ENCODE results near the gene KHK. TPM values are rescaled to one million over a fixed set of nuclear protein-coding genes. Genes with fewer than 3 reads are reported as not detected.
"Not testable (repeated sequence)": the region's sequence is repeated elsewhere in the genome, so short reads cannot be mapped to it uniquely, and the experiment has no call there.

Gene KHK
- total and polyA plus RNA-seq, 8 donors, result 5.1 to 16.2 (median 7.4) TPM

- no peak for FAIRE-seq
- DNase-seq, result peak in 1 of 6 donors; percentile 58
- no peak for ATAC-seq
- 90% methylated on average over 10 of the region's 10 CpGs for WGBS, 2 donors
- H3K9me3 ChIP-seq, result no peaks in the 10 kb centered on the region
- no peak for TF ChIP-seq CTCF (IDR thresholded peaks at IDR 0.05)
- no peak overlapping the region for H3K4me3 ChIP-seq
- H3K27ac ChIP-seq, result no peak overlapping the region
- peaks cover 0 to 10% (median 8%) of the 10 kb centered on the region in 3 donors for H3K4me1 ChIP-seq
- no peaks in the 10 kb centered on the region for H3K27me3 ChIP-seq
- no peaks in the 10 kb centered on the region for H3K36me3 ChIP-seq
- intact Hi-C loops (cut with DNase I), result loop anchor here in 1 of 3 donors (5.0 kb wide), 1 partner anchor 177 kb away; the partner anchor contains the start of gene DNAJC5G
Observed at GRCh38 chr2:27100036-27100435, 13.5 kb downstream of the KHK start.

- H3K27me3 ChIP-seq, result no peaks in the 10 kb centered on the region
- no peak overlapping the region for H3K4me3 ChIP-seq
- H3K9me3 ChIP-seq, result no peaks in the 10 kb centered on the region
- no peak overlapping the region for H3K27ac ChIP-seq
- WGBS, 2 donors, result 80 to 92% methylated on average over 5 of the region's 5 CpGs
- H3K4me1 ChIP-seq, result no peaks in the 10 kb centered on the region
- FAIRE-seq (no peak), DNase-seq (no peak), ATAC-seq (no peak)
- no peaks in the 10 kb centered on the region for H3K36me3 ChIP-seq
- TF ChIP-seq CTCF (IDR thresholded peaks at IDR 0.05), result no peak
- intact Hi-C loops (cut with DNase I), result loop anchor here in 1 of 3 donors (5.0 kb wide), 1 partner anchor 175 kb away; the partner anchor contains the start of gene DNAJC5G
Observed at GRCh38 chr2:27102329-27102728, 15.8 kb downstream of the KHK start.

- DNase-seq (no peak), FAIRE-seq (no peak), ATAC-seq (no peak)
- H3K27ac ChIP-seq, result no peak overlapping the region
- no peak overlapping the region for H3K4me3 ChIP-seq
- intact Hi-C loops (cut with DNase I), result no loop called here
- H3K4me1 ChIP-seq, result no peaks in the 10 kb centered on the region
- H3K27me3 ChIP-seq, result no peaks in the 10 kb centered on the region
- H3K9me3 ChIP-seq, result no peaks in the 10 kb centered on the region
- no peaks in the 10 kb centered on the region for H3K36me3 ChIP-seq
- no peak for TF ChIP-seq CTCF (IDR thresholded peaks at IDR 0.05)
- 52 to 71% methylated on average over 3 of the region's 3 CpGs for WGBS, 2 donors
Observed at GRCh38 chr2:27105981-27106380, 19.4 kb downstream of the KHK start.

GRCh38 chr2:27108221-27108620, 21.6 kb downstream of the KHK start:
- ATAC-seq (no peak), DNase-seq (no peak), FAIRE-seq (no peak)
- no peaks in the 10 kb centered on the region for H3K27me3 ChIP-seq
- H3K27ac ChIP-seq, result no peak overlapping the region
- H3K4me1 ChIP-seq, result no peaks in the 10 kb centered on the region
- H3K36me3 ChIP-seq, result no peaks in the 10 kb centered on the region
- no peaks in the 10 kb centered on the region for H3K9me3 ChIP-seq
- intact Hi-C loops (cut with DNase I), result no loop called here
- 56 to 69% methylated on average over 2 of the region's 2 CpGs for WGBS, 2 donors
- H3K4me3 ChIP-seq, result no peak overlapping the region
- no peak for TF ChIP-seq CTCF (IDR thresholded peaks at IDR 0.05)

GRCh38 chr2:27109083-27109482, 22.5 kb downstream of the KHK start:
- H3K36me3 ChIP-seq, result no peaks in the 10 kb centered on the region
- no peak overlapping the region for H3K27ac ChIP-seq
- no peaks in the 10 kb centered on the region for H3K27me3 ChIP-seq
- H3K9me3 ChIP-seq, result no peaks in the 10 kb centered on the region
- ATAC-seq (no peak), FAIRE-seq (no peak), DNase-seq (no peak)
- H3K4me3 ChIP-seq, result no peak overlapping the region
- TF ChIP-seq CTCF (IDR thresholded peaks at IDR 0.05), result no peak
- no peaks in the 10 kb centered on the region for H3K4me1 ChIP-seq
- intact Hi-C loops (cut with DNase I), result no loop called here
- 84 to 92% methylated on average over 3 of the region's 3 CpGs for WGBS, 2 donors

GRCh38 chr2:27110603-27111352, 24.2 kb downstream of the KHK start:
- not testable (repeated sequence) for FAIRE-seq

GRCh38 chr2:27111392-27112078, 25.0 kb downstream of the KHK start:
- FAIRE-seq; H3K36me3 ChIP-seq; H3K4me3 ChIP-seq; H3K4me1 ChIP-seq; H3K27ac ChIP-seq; ATAC-seq; H3K9me3 ChIP-seq; H3K27me3 ChIP-seq; intact Hi-C loops (cut with DNase I): not testable (repeated sequence)
- 86 to 89% methylated on average over 41 to 49 of the region's 49 CpGs for WGBS, 2 donors
- peak in 1 of 6 donors; percentile 50 for DNase-seq

More at GRCh38 chr2:27110603-27111352, 24.2 kb downstream of the KHK start:
- intact Hi-C loops (cut with DNase I); ATAC-seq; H3K27me3 ChIP-seq; H3K4me1 ChIP-seq; DNase-seq; H3K36me3 ChIP-seq; H3K4me3 ChIP-seq; H3K9me3 ChIP-seq; H3K27ac ChIP-seq: not testable (repeated sequence)
- WGBS, 2 donors, result 70 to 78% methylated on average over 24 of the region's 24 CpGs

Measured in pancreas (tissue), 10 donors.